HCT116 (cell line): ENCODE data around the gene GPRC5B. TPM values are rescaled to one million over a fixed set of nuclear protein-coding genes. Genes with fewer than 3 reads are reported as not detected.

Experiments used
- ATAC-seq: fragments of 200-7000 bp; cut with Tn5 transposase; 2 replicates; pipeline ENCODE4 v1.9.1; 2020; ENCODE audit warnings: mild to moderate bottlenecking, moderate library complexity
- BruUV-seq: library from RNA; stranded (reverse); fragments of 400-500 nt; replicated peaks from 2 replicates; lab custom pipeline; 2021; lab: Mats Ljungman, UMichigan
- CTCF ChIA-PET: fragments of 300-600 bp; sonication (Branson Sonifier 250); formaldehyde crosslinking; loops from one replicate; lab custom pipeline; 2021; ENCODE audit warnings: antibody characterized with exemption; lab: Charles Lee
- POLR2A ChIA-PET: fragments of 300-600, 350-600 bp; sonication (Branson Sonifier 250); formaldehyde crosslinking; loops from one replicate; lab custom pipeline; 2021; ENCODE audit warnings: antibody characterized with exemption; lab: Charles Lee
- RAD21 ChIA-PET, 2 experiments: fragments of 300-600 bp; sonication (Branson Sonifier 250); formaldehyde crosslinking; loops; one replicate each; lab custom pipeline; 2023; ENCODE audit warnings: low total read pairs in 2 of 2; ENCODE audit not compliant: uncharacterized antibody in 2 of 2, unreplicated experiment in 2 of 2, low non-redundant PET in 1 of 2; lab: Charles Lee
- DNase-seq: peaks from one replicate; pipeline ENCODE4 v3.0.0-alpha.2; 2010; ENCODE audit warnings: low read depth, low spot score
- H2AFZ ChIP-seq: fragments of 200-600 bp; shearing (Covaris generic), sonication (generic); 2 replicates; pipeline ENCODE4 v1.6.1; 2017; ENCODE audit warnings: low read depth, mixed run types, mixed read lengths, antibody characterized with exemption, low read length; ENCODE audit not compliant: poor library complexity, severe bottlenecking
- H3K27ac ChIP-seq: 2 replicates; pipeline ENCODE4 v1.5.1; 2012; ENCODE audit warnings: low read depth, low read length
- H3K27me3 ChIP-seq: fragments of 200-600 bp; sonication (generic); 2 replicates; pipeline ENCODE4 v1.6.1; 2016; ENCODE audit warnings: mixed run types, low read length, mixed read lengths; ENCODE audit not compliant: insufficient read depth
- H3K36me3 ChIP-seq, 2 experiments: fragments of 200-500 bp in 1 of 2; fragments of 200-600 bp in 1 of 2; sonication (Bioruptor generic) in 1 of 2; sonication (generic) in 1 of 2; 2 replicates each; pipeline versions ENCODE4 v1.5.1 to v1.6.1; 2014 to 2016; ENCODE audit warnings: low read length in 2 of 2, inconsistent platforms in 1 of 2, mixed read lengths in 1 of 2, mixed run types in 1 of 2; ENCODE audit not compliant: insufficient read depth in 2 of 2, control insufficient read depth in 1 of 2
- H3K4me1 ChIP-seq, 2 experiments: fragments of 200-600 bp in 1 of 2; sonication (generic) in 1 of 2; 2 replicates each; pipeline versions ENCODE4 v1.5.1 to v1.6.1; 2012 to 2017; ENCODE audit warnings: low read length in 2 of 2, inconsistent platforms in 1 of 2, mild to moderate bottlenecking in 1 of 2, mixed read lengths in 1 of 2, mixed run types in 1 of 2, moderate library complexity in 1 of 2; ENCODE audit not compliant: insufficient read depth in 2 of 2, control insufficient read depth in 1 of 2
- H3K4me2 ChIP-seq: fragments of 200-600 bp; sonication (generic); 2 replicates; pipeline ENCODE4 v1.6.1; 2017; ENCODE audit warnings: mixed run types, low read length, mixed read lengths
- H3K4me3 ChIP-seq, 2 experiments: fragments of 200-600 bp in 1 of 2; sonication (generic) in 1 of 2; replicated peaks in 1 of 2; 2 replicates each; pipeline ENCODE4 v1.5.1; 2011 to 2016; ENCODE audit warnings: low read length in 2 of 2, control low read depth in 1 of 2, low read depth in 1 of 2, mild to moderate bottlenecking in 1 of 2, mixed read lengths in 1 of 2, mixed run types in 1 of 2
- H3K79me2 ChIP-seq: fragments of 200-600 bp; sonication (generic); 2 replicates; pipeline ENCODE4 v1.6.1; 2017; ENCODE audit warnings: mild to moderate bottlenecking, mixed run types, low read length, moderate library complexity, mixed read lengths; ENCODE audit not compliant: insufficient read depth
- H3K9ac ChIP-seq: fragments of 200-600 bp; sonication (generic); 2 replicates; pipeline ENCODE4 v1.6.1; 2016; ENCODE audit warnings: low read length, mixed read lengths
- H3K9me2 ChIP-seq: fragments of 200-600 bp; sonication (generic), shearing (Covaris generic); 2 replicates; pipeline ENCODE4 v1.6.1; 2017; ENCODE audit warnings: mixed run types, mild to moderate bottlenecking, moderate library complexity; ENCODE audit not compliant: insufficient read depth
- H3K9me3 ChIP-seq, 2 experiments: fragments of 200-500 bp in 1 of 2; fragments of 200-600 bp in 1 of 2; sonication (Bioruptor generic) in 1 of 2; sonication (generic) in 1 of 2; 2 replicates each; pipeline ENCODE4 v1.6.1; 2014 to 2017; ENCODE audit warnings: low read length in 2 of 2, mixed read lengths in 2 of 2, inconsistent platforms in 1 of 2, low read depth in 1 of 2, mild to moderate bottlenecking in 1 of 2, mixed run types in 1 of 2, moderate library complexity in 1 of 2; ENCODE audit not compliant: control insufficient read depth in 1 of 2, insufficient read depth in 1 of 2
- H4K20me1 ChIP-seq: fragments of 200-600 bp; sonication (generic), shearing (Covaris generic); 2 replicates; pipeline ENCODE4 v1.6.1; 2017; ENCODE audit warnings: mixed run types, mild to moderate bottlenecking, moderate library complexity; ENCODE audit not compliant: insufficient read depth
- CEBPB ChIP-seq: IDR thresholded peaks from 2 replicates; pipeline ENCODE4 v1.6.1; 2012; ENCODE audit warnings: low read depth
- CTCF ChIP-seq, 3 experiments: fragments of 200-600 bp in 1 of 3; sonication (generic) in 1 of 3; IDR thresholded peaks in 2 of 3; conservative IDR thresholded peaks in 1 of 3; 2 replicates each; pipeline ENCODE4 v1.5.1; 2012 to 2017; ENCODE audit warnings: low read depth in 2 of 3, low read length in 2 of 3, antibody characterized with exemption in 1 of 3, borderline replicate concordance in 1 of 3, control low read depth in 1 of 3, mild to moderate bottlenecking in 1 of 3, mixed read lengths in 1 of 3, mixed run types in 1 of 3, moderate library complexity in 1 of 3; ENCODE audit not compliant: insufficient read depth in 1 of 3
- ELF1 ChIP-seq: IDR thresholded peaks from 2 replicates; pipeline ENCODE4 v1.6.1; 2012; ENCODE audit warnings: low read depth, borderline replicate concordance
- EZH2phosphoT487 ChIP-seq: fragments of 200-600 bp; IDR thresholded peaks from 2 replicates; pipeline ENCODE4 v1.6.1; 2018; ENCODE audit warnings: antibody characterized with exemption, borderline replicate concordance
- FOSL1 ChIP-seq: IDR thresholded peaks from 2 replicates; pipeline ENCODE4 v1.6.1; 2012; ENCODE audit warnings: low read depth
- POLR2A ChIP-seq: IDR thresholded peaks from 2 replicates; pipeline ENCODE4 v1.7.0; 2011; ENCODE audit warnings: borderline replicate concordance; ENCODE audit not compliant: insufficient read depth, insufficient read length; ENCODE audit errors: extremely low read depth
- SP1 ChIP-seq: IDR thresholded peaks from 2 replicates; pipeline ENCODE4 v1.6.1; 2012; ENCODE audit warnings: low read depth
- SRF ChIP-seq: IDR thresholded peaks from 2 replicates; pipeline ENCODE4 v1.6.1; 2012; ENCODE audit warnings: low read depth
- ZNF274 ChIP-seq: fragments of 200-500 bp; sonication (Bioruptor generic); IDR thresholded peaks from 2 replicates; pipeline ENCODE4 v1.6.1; 2014; ENCODE audit warnings: mild to moderate bottlenecking, low read depth, low read length, inconsistent platforms
- intact Hi-C: fragments of 100-400 bp; cut with micrococcal nuclease; formaldehyde crosslinking; loops from 2 replicates; pipeline ENCODE4 v1.10.0; 2022
- total RNA-seq: library from RNA; stranded (reverse); gene quantifications from one replicate; pipeline ENCODE4 v1.2.1, GENCODE V29; 2021; ENCODE audit not compliant: unreplicated experiment

Gene GPRC5B
- total RNA-seq, 1 experiment from 2014 or later: 7.2 TPM

- no peaks in the 10 kb centered on the region for H3K27me3 ChIP-seq
- no peak overlapping the region for H3K4me3 ChIP-seq
- ATAC-seq: no peak
- ChIA-PET RAD21 (no interaction called here), POLR2A (no interaction called here), CTCF (no interaction called here)
- BruUV-seq: no TSS peak
- H3K79me2 ChIP-seq: no peaks in the 10 kb centered on the region
- no peak overlapping the region for H3K4me2 ChIP-seq
- intact Hi-C loops: no loop called here
- no peaks in the 10 kb centered on the region for H3K9me3 ChIP-seq
- H4K20me1 ChIP-seq: no peaks in the 10 kb centered on the region
- H3K4me1 ChIP-seq: no peaks in the 10 kb centered on the region
- no peak for DNase-seq
- H3K27ac ChIP-seq: no peak overlapping the region
- no peaks in the 10 kb centered on the region for H3K9me2 ChIP-seq
- no peaks in the 10 kb centered on the region for H3K36me3 ChIP-seq
- no peak overlapping the region for H3K9ac ChIP-seq
- TF ChIP-seq EZH2phosphoT487 (no peak), SRF (no peak), ZNF274 (no peak), ELF1 (no peak), FOSL1 (no peak), POLR2A (no peak), CEBPB (no peak), SP1 (no peak), CTCF (IDR thresholded peaks at IDR 0.05 in 2 of 3, conservative IDR thresholded peaks at IDR 0.05 in 1 of 3; ENCODE audit: borderline replicate concordance in 1 of 3, insufficient read depth in 1 of 3, low read depth in 2 of 3, low read length in 2 of 3) (no peak)
- H2AFZ ChIP-seq: no peak overlapping the region
Measured at GRCh38 chr16:19859166-19859565, 25.5 kb downstream of the GPRC5B start.
